Measurements from ENCODE around the gene SLC6A13. TPM values are rescaled to one million over a fixed set of nuclear protein-coding genes. Genes with fewer than 3 reads are reported as not detected.

Gene SLC6A13
- total RNA-seq, 1 experiment from 2014 or later: not detected

DNA sequence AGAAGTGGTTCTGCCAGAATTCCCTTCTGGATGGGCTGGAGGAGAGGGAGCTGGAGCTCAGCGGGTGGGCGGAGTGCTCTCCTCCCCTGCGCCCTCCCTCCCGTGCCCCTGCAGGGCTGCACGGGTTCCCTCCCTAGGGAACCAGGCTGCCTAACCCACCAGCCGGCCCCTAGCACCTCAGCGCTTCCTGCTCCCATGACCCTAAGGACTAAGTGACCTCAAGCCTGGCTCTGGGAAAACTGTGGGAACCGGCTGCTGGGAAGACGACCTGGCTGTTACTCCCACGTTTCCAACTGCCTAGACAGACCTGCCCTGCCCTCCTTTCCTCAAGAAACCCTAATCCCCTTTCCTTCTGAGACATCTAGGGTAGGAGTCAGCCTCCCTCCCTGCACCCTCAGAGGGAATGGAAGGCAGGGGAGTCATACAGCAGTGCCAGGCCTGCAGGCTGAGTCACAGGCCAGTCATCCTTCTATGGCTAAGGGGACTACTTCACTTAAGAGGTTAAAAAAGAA, 80.2 kb downstream of the SLC6A13 start:
- peaks cover 12% of the 10 kb centered on the region for H3K4me1 ChIP-seq (replicated peaks; ENCODE audit: insufficient read depth)
- no peaks in the 10 kb centered on the region for H4K20me1 ChIP-seq (ENCODE audit: insufficient read depth)
- no peak for TF ChIP-seq EZH2 (IDR thresholded peaks at IDR 0.05; ENCODE audit: low read depth)
- TF ChIP-seq, protein P1, sequence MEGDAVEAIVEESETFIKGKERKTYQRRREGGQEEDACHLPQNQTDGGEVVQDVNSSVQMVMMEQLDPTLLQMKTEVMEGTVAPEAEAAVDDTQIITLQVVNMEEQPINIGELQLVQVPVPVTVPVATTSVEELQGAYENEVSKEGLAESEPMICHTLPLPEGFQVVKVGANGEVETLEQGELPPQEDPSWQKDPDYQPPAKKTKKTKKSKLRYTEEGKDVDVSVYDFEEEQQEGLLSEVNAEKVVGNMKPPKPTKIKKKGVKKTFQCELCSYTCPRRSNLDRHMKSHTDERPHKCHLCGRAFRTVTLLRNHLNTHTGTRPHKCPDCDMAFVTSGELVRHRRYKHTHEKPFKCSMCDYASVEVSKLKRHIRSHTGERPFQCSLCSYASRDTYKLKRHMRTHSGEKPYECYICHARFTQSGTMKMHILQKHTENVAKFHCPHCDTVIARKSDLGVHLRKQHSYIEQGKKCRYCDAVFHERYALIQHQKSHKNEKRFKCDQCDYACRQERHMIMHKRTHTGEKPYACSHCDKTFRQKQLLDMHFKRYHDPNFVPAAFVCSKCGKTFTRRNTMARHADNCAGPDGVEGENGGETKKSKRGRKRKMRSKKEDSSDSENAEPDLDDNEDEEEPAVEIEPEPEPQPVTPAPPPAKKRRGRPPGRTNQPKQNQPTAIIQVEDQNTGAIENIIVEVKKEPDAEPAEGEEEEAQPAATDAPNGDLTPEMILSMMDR (conservative IDR thresholded peaks at IDR 0.05): no peak
- H3K4me2 ChIP-seq: peak overlapping the region; percentile 35; the same call in 1 of the 2 replicates
- H3K9me3 ChIP-seq (ENCODE audit: insufficient read depth, low read depth): no peaks in the 10 kb centered on the region
- DNase-seq: peak; percentile 30 to 67
- H3K36me3 ChIP-seq (ENCODE audit: low read depth): no peaks in the 10 kb centered on the region
- ChIA-PET CTCF (no interaction called here), POLR2A (ENCODE audit: unreplicated experiment) (interaction anchor here (0.7 kb wide), 1 partner anchor 16 kb away, joined by 3 read pairs; no protein-coding TSS in a partner anchor)
- no TSS peak for BruUV-seq (replicated peaks)
- H3K4me3 ChIP-seq: no peak overlapping the region
- no peak overlapping the region for H2AFZ ChIP-seq
- H3K27me3 ChIP-seq (ENCODE audit: insufficient read depth, low read depth): no peaks in the 10 kb centered on the region
- intact Hi-C loops (cut with micrococcal nuclease; ENCODE audit: unreplicated experiment): no loop called here
- H3K79me2 ChIP-seq (ENCODE audit: low read depth): no peaks in the 10 kb centered on the region
- no peaks in the 10 kb centered on the region for H3K9me2 ChIP-seq (ENCODE audit: insufficient read depth)
- H3F3A ChIP-seq (ENCODE audit: insufficient read depth, low read depth): peaks cover 8% of the 10 kb centered on the region; the same call in 1 of the 2 replicates
- H3K27ac ChIP-seq: no peak overlapping the region

DNA sequence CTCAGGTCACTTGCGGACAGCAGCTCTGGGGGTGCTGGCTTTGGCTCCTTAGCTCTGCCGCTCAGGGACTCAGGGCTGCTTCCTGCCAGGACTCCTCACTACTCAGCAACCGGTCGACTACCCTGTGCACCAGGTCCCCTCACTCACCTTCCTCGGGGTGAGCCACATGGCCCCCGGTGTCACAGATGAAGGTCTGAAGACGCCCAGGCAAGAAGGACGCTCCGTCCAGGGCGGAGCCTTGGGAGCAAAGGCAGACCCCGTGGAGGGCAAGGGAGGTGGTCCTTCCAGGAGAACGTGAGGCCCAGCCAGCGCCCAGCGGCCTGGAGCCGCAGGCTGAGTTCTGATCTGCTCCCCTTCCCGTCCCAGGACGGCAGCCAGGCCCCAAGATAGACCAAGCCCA, 80.7 kb downstream of the SLC6A13 start:
- H3K4me2 ChIP-seq: 0 out of 2 replicates have a peak overlapping the region, but pooled peaks have one; percentile 35
- intact Hi-C loops (cut with micrococcal nuclease; ENCODE audit: unreplicated experiment): no loop called here

DNA sequence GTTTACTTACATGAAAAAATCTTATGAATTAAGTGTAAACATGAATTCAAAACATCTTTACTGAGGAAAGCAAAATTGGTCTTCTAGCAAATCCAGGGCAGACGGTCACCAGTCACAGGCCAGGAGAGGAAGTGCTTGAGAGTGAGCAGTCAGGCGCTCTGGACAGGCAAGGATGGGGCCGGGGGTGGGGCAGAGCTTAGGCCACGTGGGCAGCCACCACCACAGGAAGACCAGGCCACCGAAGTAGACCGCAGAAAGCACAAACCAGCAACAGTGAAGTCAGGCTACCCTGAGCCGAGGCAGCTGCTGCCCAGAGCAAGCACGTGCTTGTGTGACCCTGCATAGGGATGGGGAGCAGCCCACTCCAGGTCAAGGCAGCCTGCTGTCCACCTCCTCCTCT, 82.2 kb downstream of the SLC6A13 start:
- Histone ChIP-seq H3K27ac (no peak overlapping the region), H3K4me3 (no peak overlapping the region), H3K9me2 (ENCODE audit: insufficient read depth) (no peaks in the 10 kb centered on the region), H3K36me3 (ENCODE audit: low read depth) (no peaks in the 10 kb centered on the region), H4K20me1 (ENCODE audit: insufficient read depth) (no peaks in the 10 kb centered on the region), H3K27me3 (ENCODE audit: insufficient read depth, low read depth) (no peaks in the 10 kb centered on the region), H3K79me2 (ENCODE audit: low read depth) (no peaks in the 10 kb centered on the region), H3K4me1 (replicated peaks; ENCODE audit: insufficient read depth) (peaks cover 27% of the 10 kb centered on the region), H3K9me3 (ENCODE audit: insufficient read depth, low read depth) (no peaks in the 10 kb centered on the region), H3K4me2 (no peak overlapping the region), H3F3A (ENCODE audit: insufficient read depth, low read depth) (peaks cover 8% of the 10 kb centered on the region; the same call in 1 of the 2 replicates), H2AFZ (no peak overlapping the region)
- POLR2A ChIA-PET (ENCODE audit: unreplicated experiment): interaction anchor here (0.7 kb wide), 1 partner anchor 16 kb away, joined by 5 read pairs; no protein-coding TSS in a partner anchor
- intact Hi-C loops (cut with micrococcal nuclease; ENCODE audit: unreplicated experiment): no loop called here
- no peak for DNase-seq
- CTCF ChIA-PET: no interaction called here
- TF ChIP-seq, protein P1 (conservative IDR thresholded peaks at IDR 0.05): no peak
- no TSS peak for BruUV-seq (replicated peaks)

More for the DNA sequence above, 80.7 kb downstream of the SLC6A13 start:
- Histone ChIP-seq H3K9me3 (ENCODE audit: insufficient read depth, low read depth) (no peaks in the 10 kb centered on the region), H3K27me3 (ENCODE audit: insufficient read depth, low read depth) (no peaks in the 10 kb centered on the region), H3F3A (ENCODE audit: insufficient read depth, low read depth) (peaks cover 8% of the 10 kb centered on the region; the same call in 1 of the 2 replicates), H3K36me3 (ENCODE audit: low read depth) (no peaks in the 10 kb centered on the region), H3K27ac (no peak overlapping the region), H4K20me1 (ENCODE audit: insufficient read depth) (no peaks in the 10 kb centered on the region), H3K79me2 (ENCODE audit: low read depth) (no peaks in the 10 kb centered on the region), H2AFZ (no peak overlapping the region), H3K4me1 (replicated peaks; ENCODE audit: insufficient read depth) (peaks cover 17% of the 10 kb centered on the region), H3K4me3 (no peak overlapping the region), H3K9me2 (ENCODE audit: insufficient read depth) (no peaks in the 10 kb centered on the region)
- ChIA-PET POLR2A (ENCODE audit: unreplicated experiment) (interaction anchor here (0.7 kb wide), 1 partner anchor 17 kb away, joined by 3 read pairs; no protein-coding TSS in a partner anchor), CTCF (no interaction called here)
- no peak for DNase-seq
- no TSS peak for BruUV-seq (replicated peaks)
- TF ChIP-seq, protein P1 (conservative IDR thresholded peaks at IDR 0.05): no peak
- no peak for TF ChIP-seq EZH2 (IDR thresholded peaks at IDR 0.05; ENCODE audit: low read depth)

Measured in PC-9 (cell line).